Transverse colon (tissue), 3 donors: Measurements from ENCODE around the gene MYBL2.

Experiments
- POLR2A ChIP-seq: fragments of 450-650 bp; IDR thresholded peaks from one replicate; pipeline ENCODE4 v1.6.1; 2016; ENCODE audit warnings: antibody characterized with exemption, mild to moderate bottlenecking, moderate library complexity
- TF ChIP-seq, protein P1 (sequence below), 5 experiments: fragments of 200-600 bp in 3 of 5; fragments of 450-650 bp in 2 of 5; sonication (generic) in 3 of 5; IDR thresholded peaks; 1 replicate in 2 of 5; 2 replicates in 3 of 5; pipeline ENCODE4 v1.5.1; 2016 to 2017; ENCODE audit warnings: antibody characterized with exemption in 5 of 5, inconsistent platforms in 3 of 5, mild to moderate bottlenecking in 2 of 5, moderate library complexity in 1 of 5

DNA sequence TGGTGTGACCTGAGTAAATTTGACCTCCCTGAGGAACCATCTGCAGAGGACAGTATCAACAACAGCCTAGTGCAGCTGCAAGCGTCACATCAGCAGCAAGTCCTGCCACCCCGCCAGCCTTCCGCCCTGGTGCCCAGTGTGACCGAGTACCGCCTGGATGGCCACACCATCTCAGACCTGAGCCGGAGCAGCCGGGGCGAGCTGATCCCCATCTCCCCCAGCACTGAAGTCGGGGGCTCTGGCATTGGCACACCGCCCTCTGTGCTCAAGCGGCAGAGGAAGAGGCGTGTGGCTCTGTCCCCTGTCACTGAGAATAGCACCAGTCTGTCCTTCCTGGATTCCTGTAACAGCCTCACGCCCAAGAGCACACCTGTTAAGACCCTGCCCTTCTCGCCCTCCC lies 35.6 kb downstream of the MYBL2 start:
- TF ChIP-seq, protein P1, sequence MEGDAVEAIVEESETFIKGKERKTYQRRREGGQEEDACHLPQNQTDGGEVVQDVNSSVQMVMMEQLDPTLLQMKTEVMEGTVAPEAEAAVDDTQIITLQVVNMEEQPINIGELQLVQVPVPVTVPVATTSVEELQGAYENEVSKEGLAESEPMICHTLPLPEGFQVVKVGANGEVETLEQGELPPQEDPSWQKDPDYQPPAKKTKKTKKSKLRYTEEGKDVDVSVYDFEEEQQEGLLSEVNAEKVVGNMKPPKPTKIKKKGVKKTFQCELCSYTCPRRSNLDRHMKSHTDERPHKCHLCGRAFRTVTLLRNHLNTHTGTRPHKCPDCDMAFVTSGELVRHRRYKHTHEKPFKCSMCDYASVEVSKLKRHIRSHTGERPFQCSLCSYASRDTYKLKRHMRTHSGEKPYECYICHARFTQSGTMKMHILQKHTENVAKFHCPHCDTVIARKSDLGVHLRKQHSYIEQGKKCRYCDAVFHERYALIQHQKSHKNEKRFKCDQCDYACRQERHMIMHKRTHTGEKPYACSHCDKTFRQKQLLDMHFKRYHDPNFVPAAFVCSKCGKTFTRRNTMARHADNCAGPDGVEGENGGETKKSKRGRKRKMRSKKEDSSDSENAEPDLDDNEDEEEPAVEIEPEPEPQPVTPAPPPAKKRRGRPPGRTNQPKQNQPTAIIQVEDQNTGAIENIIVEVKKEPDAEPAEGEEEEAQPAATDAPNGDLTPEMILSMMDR (IDR thresholded peaks at IDR 0.05) = no peak
- no peak for TF ChIP-seq POLR2A
